GM10847 (cell line): ENCODE results near the gene MTRF1.

Experiments
- POLR2A ChIP-seq: IDR thresholded peaks from 2 replicates; pipeline ENCODE4 v1.6.1; 2011; ENCODE audit not compliant: insufficient read length; ENCODE audit errors: extremely low read depth

MTRF1 gene

DNA sequence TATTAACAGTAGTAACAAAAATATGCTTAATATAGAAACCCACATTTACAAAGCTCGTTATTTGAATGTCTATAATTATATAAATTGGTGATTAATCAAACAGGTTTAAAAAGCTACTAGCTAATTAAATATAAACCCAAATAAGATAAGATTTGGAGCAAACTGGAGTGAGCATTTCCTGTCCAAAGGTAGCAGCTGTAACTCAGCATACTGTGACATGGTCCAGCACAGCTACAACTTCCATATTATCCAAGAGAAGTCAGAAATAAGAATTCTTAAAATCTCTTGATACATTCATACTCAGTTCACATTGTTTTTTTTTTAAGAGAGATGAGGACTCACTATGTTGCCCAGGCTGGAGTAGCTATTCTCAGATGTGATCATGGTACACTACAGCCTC lies 8.5 kb downstream of the MTRF1 start:
- no peak for TF ChIP-seq POLR2A

DNA sequence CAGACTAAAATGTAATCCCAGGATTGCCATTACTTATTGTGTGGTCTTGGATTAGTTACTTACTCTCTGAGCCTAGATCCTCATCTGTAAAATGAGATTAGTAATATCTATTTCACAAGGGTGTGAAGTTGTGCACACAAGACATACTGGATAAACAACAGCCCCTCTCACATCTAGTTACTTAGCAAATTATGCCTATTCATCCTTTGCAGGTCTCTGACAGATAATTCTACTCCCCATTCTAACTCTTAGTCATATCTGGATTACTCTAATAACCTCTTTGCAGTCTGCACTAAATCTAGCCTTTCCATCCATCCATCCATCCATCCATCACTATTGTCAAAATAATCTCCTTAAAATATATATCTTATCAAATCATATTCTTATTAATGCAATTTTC lies 12.4 kb downstream of the MTRF1 start:
- no peak for TF ChIP-seq POLR2A

DNA sequence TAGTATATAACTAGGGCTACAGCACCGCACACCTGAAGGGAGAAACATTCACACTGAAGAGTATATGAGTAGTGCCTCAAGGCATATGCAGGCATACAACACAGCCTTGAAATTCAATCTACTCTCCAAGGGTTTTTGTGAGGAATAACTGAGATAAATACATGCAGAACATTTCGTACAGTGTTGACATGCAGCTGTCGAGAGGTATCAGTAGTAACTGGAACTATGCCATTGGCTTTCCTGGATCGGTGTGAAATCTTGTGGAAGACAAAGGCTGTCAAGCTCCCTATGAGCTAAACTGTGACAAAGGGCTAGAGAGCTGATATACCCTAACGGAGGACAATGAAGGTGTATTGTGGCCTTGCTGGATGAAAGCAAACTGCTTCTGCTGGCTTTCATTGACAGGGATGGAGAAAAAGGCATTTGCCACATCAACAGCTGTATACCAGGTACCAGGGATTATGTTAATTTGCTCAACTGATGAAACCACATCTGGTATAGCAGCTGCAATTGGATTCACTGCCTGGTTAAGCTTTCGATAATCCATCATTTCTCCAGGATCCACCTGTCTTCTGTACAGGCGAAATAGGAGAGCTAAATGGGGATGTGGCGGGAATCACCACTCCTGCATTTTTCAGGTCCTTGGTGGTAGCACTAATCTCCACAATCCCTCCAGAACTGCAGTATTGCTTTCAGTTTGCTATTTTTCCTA lies 16.3 kb downstream of the MTRF1 start:
- no peak for TF ChIP-seq POLR2A

DNA sequence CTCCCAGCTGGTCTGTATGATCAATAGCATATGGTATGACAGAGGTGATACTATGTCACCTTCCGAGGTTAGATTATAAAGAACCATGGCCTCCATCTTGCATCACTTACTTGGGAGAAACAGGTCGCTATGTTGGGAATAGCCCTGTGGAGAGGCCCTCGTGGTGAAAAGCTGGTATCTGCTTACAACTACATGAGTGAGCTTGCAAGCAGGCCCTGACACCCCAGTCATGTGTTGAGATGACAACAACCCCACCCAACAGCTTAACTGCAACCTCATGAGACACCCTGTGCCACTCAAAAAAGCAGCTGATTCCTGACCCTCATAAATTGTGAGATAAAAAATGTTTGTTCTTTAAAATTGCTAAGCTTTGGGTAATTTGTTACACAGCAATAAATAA lies 18.8 kb downstream of the MTRF1 start:
- TF ChIP-seq POLR2A, result no peak

DNA sequence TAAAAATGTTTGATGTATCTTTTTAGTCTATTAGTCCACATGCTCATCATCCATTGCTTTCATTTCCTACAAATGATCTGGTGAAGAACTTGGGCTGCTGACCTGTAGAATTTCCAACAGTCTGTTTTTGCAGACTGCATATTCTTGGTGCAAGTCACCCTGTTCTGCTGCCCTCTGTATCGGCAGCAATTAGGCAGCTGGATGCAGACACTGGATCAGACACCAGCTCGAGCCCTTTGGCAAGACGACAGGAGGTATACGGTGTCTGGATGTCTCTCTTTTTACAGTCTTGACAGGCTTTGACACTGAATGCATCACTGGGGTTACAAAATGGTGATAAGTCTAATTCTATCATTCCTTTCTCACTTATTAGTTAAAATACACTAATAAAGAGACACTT lies 21.8 kb downstream of the MTRF1 start:
- TF ChIP-seq POLR2A, result no peak

DNA sequence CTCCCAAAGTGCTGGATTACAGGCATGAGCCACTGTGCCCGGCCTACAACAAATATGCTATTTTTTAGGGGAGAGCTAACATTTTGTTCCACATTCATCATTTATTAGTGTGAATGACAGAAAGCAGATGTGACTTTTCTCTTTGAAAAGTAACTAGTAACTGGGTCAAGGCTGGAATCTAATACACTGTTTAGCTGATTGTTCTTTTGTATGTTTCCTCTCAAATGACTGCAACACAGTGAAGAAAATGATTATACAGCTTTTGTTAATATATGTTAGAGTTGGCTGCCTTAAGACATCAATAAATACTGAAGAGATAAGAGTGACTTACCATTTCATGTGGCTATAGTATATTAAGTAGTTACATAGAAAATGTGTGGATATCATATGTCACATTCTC lies 27.0 kb downstream of the MTRF1 start:
- no peak for TF ChIP-seq POLR2A

DNA sequence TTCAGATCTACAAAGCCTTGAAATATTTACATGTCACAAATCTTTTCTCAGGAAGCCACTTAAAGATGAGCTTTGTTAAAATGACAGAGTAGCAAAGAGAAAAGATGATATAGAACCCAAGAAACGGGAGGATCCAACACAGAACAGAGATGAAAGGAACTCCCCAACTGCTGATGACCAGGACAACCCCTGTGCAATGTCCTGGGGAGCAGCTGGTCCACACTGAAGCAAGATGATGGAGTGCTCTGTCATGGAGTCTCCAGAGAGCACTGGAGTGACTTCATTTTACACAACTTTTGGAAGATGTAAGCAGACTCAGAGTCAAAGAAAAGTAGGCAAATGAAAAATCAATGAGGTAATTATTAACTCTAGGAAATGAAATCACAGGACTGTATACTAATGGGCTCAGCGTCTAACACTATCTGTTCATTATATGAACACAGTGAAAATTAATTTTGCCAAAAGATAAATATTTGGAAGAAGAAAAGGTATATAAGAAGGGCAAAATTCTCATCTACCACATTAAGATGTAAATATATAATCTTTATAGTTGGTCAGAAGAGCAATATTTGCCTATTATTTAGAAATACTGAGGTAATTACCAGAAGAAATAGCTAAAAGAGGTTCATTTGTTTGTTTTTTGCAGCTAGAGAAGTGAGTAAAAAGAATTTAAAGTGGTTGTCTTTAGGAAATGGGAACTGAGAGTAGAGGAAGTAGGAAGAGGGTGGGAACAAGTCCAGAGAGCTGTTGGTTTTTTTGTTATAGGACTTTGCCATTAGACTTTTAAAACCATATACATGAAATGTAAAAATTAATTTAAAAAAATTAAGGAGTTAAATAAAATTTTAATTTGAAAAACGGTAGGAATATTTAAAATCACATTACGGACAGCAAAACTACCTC lies 30.5 kb downstream of the MTRF1 start:
- TF ChIP-seq POLR2A, result no peak

DNA sequence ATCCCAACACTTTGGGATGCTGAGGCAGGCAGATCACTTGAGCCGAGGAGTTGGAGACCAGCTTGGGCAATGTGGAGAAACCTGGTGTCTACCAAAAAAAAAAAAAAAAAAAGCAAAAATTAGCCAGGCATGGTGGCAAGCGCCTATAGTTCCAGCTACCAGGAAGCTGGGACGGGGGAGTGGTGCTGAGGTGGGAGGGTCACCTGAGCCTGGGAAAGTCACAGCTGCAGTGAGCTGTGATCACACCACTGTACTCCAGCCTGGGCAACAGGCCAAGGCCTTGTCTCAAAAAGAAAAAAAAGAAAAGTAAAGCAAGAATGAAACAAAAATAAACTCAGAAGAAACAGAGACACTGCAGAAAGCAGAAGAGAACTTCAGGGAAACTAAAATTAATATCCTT lies 31.6 kb downstream of the MTRF1 start:
- no peak for TF ChIP-seq POLR2A

DNA sequence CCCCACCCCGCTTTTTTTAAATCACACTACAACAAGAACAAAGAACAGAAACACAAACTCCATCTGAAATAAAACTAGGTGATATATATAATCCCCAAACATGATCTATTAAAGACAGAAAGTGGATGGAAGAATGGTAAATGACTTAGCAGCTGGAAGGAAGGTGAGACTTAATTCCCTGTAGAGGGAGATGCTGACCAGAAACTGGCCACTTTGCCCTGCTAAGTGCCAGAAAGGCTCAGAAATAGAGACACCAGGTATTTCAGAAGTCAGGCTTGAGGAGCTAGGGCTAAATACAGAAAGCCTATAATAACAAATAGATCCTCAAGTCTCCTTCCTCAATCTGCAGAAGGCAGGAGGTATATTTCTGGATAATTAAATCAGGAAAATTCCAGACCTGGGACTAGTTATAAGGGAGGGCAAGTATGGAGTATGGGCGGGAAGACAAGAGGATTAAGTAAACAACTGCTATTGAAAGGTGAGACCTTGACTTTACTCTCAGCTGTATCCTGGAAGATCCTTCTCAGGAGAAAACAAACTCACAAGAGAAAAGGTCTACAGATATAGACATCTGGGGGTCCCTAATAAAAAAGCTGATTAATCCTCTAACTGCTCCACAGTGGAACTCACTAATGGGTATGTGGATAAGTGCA lies 32.2 kb downstream of the MTRF1 start:
- TF ChIP-seq POLR2A, result no peak

DNA sequence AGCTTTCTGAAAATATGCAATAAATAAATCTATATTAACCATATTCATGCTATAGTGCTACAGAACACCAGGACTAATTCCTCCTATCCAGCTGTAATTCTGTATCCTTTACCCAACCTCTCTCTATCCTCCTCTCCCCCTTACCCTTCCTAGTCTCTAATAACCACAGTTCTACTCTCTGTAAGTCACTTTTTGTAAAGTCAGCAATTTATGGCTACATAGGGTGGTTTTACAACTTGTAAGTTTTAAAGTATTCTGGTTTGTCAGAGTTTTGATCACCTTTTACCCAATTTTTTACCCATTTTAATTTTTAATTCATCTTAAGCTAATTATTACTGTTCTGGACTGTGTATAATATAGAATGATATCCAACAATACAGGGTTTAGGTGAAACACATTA lies 34.0 kb downstream of the MTRF1 start:
- no peak for TF ChIP-seq POLR2A

DNA sequence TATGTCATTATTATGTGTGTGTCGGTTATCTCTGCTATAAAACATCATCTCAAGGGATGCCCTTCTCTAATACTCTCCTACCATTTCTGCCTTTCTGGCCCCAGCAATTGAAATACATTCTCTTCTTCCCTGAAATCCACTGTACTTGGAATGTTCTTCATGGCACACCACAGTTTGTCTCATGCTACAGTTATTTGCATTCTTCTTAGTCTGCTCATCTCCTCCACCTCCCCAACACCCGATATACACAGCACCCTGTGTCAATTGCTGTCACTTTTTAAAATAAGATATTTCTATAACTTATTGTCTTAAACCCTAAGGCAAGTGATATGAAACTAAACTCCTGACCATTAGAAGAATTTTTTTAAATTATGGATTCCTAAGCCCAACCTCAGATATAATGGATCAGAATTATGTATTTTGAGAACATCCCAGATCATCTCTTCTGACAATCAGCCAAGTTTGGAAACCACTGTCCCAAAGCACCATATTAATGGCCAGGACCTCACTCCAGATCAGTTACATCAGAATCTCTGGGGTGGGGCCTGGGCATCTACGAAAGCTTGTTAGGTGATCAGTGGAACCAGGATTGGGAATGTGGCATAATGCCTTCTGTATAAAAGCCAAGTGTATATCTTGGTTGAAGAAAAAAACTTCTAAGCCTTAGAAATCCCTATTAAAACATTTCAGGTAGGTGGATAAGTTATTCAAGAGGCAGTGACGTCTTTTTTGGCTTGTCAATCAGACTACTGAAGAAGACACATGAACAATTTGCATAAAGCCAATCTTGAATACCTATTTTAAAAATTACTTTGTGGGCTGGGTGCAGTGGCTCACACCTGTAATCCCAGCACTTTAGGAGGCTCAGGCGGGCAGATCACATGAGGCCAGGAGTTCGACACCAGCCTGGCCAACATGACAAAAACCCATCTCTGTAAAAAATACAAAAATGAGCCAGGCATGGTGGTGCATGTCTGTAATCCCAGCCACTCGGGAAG lies 39.0 kb downstream of the MTRF1 start:
- TF ChIP-seq POLR2A, result no peak

DNA sequence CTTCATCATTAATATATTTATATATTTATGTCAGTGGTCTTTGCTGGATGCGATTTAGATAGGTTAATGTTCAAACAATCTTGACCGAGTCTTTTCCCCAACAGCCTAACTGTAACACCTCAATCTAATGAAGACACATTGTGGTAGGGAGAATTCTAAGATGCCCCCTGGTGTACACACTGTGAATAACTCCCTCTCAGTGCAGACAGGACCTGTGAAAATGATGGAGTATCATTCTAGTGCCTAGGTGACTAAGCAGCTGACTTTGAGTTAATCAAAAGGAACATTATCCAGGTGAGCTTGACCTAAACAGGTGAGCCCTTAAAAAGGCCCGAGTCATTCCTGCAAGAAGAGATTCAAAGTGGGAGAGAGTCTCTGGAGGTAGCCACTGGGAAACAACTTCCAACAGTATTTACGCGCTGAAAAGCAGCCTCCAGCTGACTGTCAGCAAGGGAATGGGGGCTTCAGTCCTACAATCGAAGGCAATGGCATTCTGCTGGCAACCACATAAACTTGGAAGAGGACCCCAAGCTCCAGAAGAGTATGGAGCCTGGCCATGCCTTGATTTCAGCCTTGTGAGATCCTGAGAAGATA lies 41.0 kb downstream of the MTRF1 start:
- no peak for TF ChIP-seq POLR2A

DNA sequence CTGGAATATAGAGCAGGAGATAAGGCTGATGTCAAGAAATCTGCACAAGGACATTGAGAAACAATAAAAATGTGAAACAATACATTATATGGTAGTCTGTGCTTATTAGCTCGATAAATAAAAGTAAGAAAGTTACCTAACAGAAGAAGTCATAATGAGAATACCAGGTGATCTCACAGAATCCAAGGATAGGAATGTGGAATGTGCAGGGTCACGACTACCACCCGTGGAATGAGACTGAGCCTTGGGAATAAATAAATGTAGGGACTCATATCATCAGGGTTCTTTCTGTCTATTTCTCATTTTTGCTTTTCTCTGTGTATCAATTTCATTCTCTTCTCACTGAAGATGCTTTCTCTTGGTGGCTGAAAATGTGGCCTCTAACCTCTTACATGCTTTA lies 43.0 kb downstream of the MTRF1 start:
- no peak for TF ChIP-seq POLR2A

DNA sequence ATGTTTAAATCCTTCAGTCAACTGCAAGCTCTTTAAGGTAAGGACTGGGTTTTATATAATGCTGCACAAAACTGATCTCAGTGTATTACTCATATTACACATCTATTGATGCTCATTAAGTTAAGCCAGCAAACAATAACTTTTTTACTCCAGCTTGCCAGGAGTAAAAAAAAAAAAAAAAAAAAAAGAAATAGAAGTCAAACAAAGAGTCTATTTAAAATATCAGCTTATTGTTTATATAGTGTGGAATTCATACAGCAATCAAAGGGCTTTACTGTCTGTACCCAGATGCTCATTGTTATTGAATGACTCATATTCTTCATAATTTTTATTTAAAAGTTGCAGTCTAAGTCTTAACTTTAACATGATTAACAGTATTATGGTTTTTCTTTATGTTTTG lies 47.2 kb downstream of the MTRF1 start:
- TF ChIP-seq POLR2A, result no peak

DNA sequence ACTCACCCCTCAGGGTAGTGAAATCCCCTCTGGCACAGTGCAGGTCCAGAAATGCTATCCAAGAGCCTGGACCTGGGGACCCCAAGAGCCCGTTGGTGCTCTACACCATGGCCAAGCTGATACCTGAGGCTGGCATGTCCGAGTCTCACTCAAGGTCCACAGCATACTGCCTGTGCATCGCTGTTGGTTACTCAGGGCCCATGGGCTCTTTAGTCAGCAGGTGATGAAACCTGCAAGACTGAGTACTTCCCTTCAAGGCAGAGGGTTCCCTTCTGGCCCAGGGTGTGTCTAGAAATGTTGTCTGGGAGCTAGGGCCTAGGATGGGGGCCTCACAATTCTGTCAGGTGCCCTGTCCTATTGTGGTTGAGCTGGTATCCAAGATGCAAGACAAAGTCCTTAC lies 49.5 kb downstream of the MTRF1 start:
- no peak for TF ChIP-seq POLR2A

DNA sequence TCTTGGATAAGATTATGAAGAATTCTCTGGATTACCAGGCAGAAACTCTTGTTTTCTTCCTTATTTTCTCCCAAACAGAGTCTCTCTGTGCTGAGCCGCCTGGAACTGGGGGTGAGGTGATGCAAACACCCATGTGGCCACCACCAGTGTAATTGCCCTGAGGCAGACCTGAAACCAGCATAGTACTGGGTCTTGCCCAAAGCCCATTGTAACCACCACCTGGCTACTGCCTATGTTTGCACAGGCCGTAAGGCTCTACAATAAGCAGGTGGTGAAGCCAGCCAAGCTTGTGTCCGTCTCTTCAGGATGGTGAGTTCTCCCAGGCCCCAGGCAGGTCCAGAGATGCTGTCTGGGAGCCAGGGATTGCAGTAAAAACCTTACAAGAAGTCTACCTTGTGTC lies 50.1 kb downstream of the MTRF1 start:
- no peak for TF ChIP-seq POLR2A
